ENCODE results near the gene STRA8.

The STRA8 gene

GRCh38 chr7:135271255-135271615, 37.6 kb downstream of the STRA8 start:
- no peak for DNase-seq

- DNase-seq = no peak
These were observed 38.7 kb downstream of the STRA8 start for GRCh38 chr7:135272303-135272702.

- DNase-seq = no peak
These were observed 39.9 kb downstream of the STRA8 start for GRCh38 chr7:135273581-135273980.

- DNase-seq = no peak
These were observed 41.0 kb downstream of the STRA8 start for GRCh38 chr7:135274495-135275268.

GRCh38 chr7:135275971-135276580, 42.4 kb downstream of the STRA8 start:
- no peak for DNase-seq

GRCh38 chr7:135277161-135277560, 43.5 kb downstream of the STRA8 start:
- no peak for DNase-seq

- peak; percentile 88 for DNase-seq
These were observed 47.8 kb downstream of the STRA8 start for GRCh38 chr7:135281363-135281949.

- DNase-seq = no peak
These were observed 49.1 kb downstream of the STRA8 start for GRCh38 chr7:135282561-135283254.

- DNase-seq = no peak
These were observed 50.5 kb downstream of the STRA8 start for GRCh38 chr7:135283959-135284638.

- DNase-seq = no peak
These were observed 52.1 kb downstream of the STRA8 start for GRCh38 chr7:135285547-135286233.

- DNase-seq = no peak
These were observed 53.2 kb downstream of the STRA8 start for GRCh38 chr7:135286876-135287275.

GRCh38 chr7:135290594-135290993, 57.0 kb downstream of the STRA8 start:
- DNase-seq = no peak

- no peak for DNase-seq
These were observed 58.2 kb downstream of the STRA8 start for GRCh38 chr7:135291809-135292253.

GRCh38 chr7:135299235-135299634, 65.6 kb downstream of the STRA8 start:
- DNase-seq = no peak

- no peak for DNase-seq
These were observed 67.5 kb downstream of the STRA8 start for GRCh38 chr7:135300913-135301765.
